Measurements from ENCODE around the gene PSMD12.
"Not testable (repeated sequence)": the region's sequence is repeated elsewhere in the genome, so short reads cannot be mapped to it uniquely, and the experiment has no call there.

The PSMD12 gene

DNA sequence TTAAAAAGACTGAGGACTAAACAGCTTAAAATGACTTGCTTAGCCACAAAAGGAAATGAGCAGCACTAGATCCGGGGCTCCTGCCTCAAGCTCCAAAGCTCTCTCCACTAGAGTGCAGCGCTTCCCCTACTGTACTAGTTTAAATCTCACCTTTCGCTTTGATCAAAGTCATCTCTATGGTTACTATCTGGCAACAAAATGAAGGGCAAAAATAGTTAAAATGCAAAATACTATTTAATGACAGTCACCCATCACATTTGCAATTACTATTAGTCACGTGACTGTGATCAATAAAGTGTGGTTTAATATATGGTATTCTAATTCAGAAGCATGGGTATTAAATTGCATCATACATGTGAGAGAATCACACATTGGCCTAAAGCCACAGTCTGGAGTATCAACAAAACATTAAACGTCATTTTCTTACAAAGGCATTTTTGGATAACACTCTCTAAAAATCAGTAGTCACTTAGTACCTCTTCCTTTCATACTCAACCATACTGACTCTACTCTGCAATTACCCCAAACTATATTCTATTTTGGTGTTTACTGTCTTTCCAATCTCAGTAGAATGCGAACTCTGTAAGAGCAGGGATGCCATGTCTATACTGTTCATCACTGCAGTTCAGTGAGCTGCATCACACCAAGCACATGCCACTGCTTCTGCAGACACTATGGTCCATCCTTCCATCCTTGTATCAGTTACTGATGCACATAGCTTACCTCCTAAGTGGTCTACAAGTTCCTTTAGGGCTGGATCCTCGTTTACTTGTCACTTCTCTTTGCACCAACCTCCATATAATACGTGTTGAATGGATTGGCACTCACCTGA lies 6.2 kb downstream of the PSMD12 start:
- DNase-seq (ENCODE audit: low read depth in 2 of 3, low spot score in 1 of 3), result no peak

DNA sequence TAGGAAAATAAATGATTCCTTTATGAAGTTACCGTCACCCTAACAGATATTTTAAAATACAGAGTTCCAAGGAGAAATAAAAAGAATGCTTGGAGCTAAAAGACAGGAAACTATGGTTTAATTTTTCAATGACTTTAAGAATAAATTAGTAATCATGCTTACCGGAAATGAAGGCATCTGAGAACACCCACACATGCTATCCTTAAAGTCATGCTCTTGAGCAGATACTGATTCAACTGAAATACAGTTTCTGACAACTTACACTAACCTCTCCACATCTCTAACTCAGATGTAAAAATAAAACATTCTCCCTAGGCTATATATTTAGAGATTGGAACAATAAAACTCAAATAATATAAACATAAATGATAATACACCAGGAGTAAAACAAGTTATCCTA lies 7.8 kb downstream of the PSMD12 start:
- no peak for DNase-seq (ENCODE audit: low read depth in 2 of 3, low spot score in 1 of 3)

DNA sequence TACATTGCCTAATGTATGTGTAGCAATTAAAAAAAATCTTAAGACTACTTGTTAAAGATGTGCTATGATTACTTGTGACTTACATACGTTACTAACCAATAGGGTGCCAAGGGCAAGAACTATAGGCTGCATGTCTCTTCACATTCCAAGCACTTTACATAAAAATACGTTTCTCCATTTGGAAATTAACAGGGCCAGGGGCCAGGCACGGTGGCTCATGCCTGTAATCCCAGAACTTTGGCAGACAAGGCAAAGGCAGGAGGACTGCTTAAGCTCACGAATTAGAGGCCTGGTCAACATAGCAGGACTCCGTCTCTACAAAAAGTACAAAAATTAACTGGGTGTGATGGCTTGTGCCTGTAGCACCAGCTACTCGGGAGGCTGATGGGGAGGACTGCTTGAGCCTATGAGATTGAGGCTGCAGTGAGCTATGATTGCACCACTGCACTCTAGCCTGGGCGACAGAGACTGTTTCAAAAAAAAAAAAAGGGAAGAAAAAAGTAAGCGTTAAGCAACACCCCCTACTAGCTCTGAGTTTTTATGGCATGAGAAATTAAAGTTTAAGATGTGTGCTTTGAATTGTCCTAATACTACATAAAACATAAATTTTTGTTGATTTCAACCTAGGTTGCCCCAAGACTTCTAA lies 12.3 kb downstream of the PSMD12 start:
- DNase-seq (ENCODE audit: low read depth in 2 of 3, low spot score in 1 of 3), result no peak

DNA sequence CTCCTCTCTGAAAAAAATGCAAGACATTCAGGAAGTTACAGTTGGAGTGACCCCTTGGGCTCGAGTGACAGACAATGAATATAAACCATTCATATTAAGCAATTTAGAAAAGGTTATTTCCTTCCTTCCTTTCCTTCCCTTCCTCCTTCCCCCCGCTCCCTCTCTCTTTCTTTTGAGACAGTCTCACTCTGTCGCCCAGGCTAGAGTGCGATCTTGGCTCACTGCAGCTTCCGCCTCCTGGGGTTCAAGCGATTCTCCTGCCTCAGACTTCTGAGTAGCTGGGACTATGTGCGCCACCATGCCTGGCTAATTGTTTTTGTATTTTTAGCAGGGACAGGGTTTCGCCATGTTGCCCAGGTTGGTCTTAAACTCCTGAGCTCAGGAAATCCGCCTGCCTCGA lies 13.2 kb downstream of the PSMD12 start:
- DNase-seq (ENCODE audit: low read depth in 2 of 3, low spot score in 1 of 3), result no peak

DNA sequence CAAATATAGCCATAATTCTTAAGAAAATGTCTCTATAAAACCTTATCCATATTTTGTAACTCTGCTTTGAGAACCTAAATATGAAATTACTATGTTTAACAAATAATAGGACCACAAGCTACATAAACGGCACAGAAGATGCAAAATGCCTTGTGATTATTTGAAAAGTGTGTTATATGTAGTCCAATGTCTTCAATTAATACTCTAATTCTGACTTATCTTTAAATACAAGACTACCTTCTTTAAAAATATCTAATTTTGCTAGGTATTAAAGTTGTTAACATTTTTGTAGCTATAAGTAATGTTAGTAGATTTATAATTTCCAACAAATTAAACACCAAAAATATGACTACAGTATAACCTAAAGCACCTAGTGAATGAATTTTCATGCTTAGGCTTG lies 17.0 kb downstream of the PSMD12 start:
- DNase-seq (ENCODE audit: low read depth in 2 of 3, low spot score in 1 of 3), result no peak

DNA sequence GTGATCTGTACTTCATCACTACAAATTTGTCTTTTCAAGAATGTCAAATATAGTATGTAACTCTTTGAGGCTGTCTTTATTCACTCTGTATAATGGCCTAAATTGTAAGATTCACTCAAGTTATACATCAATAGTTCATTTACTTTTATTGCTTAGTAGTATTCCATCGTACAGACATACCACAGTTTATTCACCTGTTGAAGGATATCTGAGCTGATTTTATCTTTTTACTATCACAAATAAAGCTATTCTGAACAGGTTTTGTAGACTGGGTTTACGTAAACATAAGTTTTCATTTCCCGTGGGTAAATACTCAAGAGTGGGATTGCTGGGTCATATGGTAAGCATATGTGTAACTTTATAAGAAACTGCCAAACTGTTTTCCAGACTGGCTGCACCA lies 18.6 kb downstream of the PSMD12 start:
- DNase-seq (ENCODE audit: low read depth in 2 of 3, low spot score in 1 of 3), result no peak

DNA sequence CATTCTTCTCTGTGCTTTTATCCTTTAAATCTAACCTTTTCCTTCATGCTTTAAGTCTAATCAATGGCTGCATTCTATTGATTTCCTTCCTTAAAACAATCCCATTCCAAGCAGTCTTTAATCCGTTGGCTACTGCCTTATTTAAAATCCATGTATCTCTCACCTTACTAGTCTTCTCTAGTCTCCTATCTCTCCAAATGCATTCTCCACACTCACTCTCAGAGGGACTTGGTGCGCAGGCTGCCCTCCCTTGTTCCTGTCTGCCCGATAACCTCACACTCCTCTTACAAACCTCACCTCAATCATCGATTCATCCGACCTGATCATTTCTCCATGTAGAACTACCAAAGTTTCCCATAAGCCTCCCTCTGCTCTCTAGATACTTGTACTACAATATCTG lies 23.1 kb downstream of the PSMD12 start:
- no peak for DNase-seq (ENCODE audit: low read depth in 2 of 3, low spot score in 1 of 3)

DNA sequence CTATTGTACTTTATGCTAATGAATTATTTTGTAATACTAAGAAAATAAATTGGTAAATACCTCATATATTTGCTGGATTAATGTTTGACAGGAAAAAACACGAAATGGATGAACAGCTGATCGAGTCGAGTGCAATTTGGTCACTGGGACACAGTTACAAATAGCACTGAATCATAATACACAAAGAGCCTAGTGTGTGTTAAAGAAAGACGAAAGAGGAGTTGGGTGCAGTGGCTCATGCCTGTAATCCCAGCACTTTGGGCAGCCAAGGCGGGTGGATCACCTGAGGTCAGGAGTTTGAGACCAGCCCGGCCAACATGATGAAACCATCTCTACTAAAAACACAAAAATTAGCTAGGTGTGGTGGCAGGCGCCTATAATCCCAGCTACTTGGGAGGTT lies 28.0 kb downstream of the PSMD12 start:
- not testable (repeated sequence) for DNase-seq (ENCODE audit: low read depth in 2 of 3, low spot score in 1 of 3)

DNA sequence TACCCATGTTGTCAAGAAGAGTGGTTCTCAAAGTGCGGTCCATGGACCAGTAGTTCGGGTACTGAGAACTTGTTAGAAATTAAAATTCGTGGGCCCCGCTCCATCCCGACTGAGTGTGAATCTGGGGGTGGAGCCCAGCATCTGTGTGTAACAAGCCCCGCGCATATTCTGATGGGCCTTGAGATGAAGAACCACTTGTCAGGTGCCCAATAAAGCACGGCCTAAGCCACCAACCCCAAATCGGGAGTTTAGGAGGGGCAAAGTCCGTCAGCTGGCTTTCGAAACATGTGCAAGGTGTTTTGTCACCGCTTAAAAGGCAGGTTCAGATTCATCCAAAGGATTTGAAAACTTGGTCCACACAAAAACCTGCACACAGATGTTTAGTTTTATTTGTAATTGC lies 29.5 kb downstream of the PSMD12 start:
- DNase-seq (ENCODE audit: low read depth in 2 of 3, low spot score in 1 of 3), result no peak

DNA sequence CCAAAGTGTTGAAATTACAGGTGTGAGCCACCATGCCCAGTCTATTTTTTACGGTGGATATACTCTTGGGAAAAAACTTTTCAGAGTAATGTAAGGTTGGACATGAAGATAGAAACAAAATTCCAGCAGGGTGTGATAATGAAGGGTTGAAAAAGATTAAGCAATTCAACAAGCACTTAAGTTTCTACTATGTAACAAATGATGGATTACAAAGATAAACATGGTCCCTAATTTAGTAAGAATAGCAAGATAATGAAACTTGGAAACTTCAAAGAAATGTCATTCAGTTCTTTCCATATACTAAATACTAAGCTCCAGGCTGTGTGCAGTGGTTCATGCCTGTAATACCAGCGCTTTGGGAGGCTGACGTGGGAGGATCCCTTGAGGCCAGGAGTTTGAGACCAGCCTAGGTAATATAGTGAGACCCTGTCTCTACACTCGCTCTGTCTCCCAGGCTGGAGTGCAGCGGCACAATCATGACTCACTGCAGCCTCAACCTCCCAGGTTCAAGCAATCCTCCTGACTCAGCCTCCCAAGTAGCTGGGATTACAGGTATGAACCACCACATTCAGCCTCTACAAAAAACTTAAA lies 31.0 kb downstream of the PSMD12 start:
- no peak for DNase-seq (ENCODE audit: low read depth in 2 of 3, low spot score in 1 of 3)

DNA sequence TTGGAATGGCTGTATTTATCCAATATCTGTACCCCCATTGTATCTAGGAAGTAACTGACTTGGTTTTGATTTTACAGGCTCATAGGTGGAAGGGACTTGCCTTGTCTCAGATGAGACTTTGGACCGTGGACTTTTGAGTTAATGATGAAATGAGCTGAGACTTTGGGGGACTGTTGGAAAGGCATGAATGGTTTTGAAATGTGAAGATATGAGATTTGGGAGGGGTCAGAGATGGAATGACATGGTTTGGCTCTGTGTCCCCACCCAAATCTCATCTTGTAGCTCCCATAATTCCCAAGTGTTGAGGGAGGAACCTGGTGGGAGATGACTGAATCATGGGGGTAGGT lies 34.2 kb downstream of the PSMD12 start:
- not testable (repeated sequence) for DNase-seq (ENCODE audit: low read depth in 2 of 3, low spot score in 1 of 3)

DNA sequence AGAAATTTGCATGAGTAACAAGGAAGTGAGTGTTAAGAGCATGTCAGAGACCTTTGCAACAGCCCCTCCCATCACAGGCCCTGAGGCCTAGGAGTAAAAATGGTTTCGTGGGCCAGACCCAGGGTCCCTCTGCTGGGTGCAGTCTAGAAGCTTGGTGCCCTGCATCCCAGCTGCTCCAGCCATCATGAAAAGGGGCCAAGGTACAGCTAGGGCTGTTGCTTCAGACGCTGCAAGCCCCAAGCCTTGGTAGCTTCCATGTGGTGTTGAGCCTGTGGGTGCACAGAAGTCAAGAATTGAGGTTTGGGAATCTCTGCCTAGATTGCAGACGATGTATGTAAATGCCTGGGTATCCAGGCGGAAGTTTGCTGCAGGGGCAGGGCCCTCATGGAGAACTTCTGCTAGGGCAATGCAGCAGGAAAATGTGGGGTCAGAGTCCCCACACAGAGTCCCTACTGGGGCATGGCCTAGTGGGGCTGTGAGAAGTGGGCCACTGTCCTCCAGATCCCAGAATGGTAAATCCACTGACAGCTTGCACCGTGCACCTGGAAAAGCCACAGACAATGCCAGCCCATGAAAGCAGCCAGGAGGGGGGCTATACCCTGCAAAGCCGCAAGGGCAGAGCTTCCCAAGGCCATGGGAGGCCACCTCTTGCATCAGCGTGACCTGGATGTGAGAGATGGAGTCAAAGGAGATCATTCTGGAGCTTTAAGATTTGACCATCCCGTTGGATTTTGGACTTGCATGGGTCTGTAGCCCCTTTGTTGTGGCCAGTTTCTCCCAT lies 34.8 kb downstream of the PSMD12 start:
- not testable (repeated sequence) for DNase-seq (ENCODE audit: low read depth in 2 of 3, low spot score in 1 of 3)

DNA sequence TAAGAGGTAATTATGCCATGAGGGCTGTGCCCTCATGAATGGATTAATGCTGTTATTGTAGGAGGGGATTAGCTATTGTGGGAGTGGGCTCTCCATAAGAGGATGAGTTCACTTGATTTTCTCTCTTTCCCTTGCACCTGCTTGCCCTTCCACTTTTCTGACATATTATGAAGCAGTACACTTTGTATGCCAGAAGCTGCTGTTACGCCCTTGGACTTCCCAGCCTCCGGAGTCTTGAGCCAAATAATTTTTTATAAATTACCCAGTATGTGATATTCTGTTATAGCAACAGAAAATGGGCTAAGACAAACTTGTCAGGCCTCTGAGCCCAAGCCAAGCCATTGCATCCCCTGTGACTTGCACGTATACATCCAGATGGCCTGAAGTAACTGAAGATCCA lies 38.4 kb downstream of the PSMD12 start:
- DNase-seq (ENCODE audit: low read depth in 2 of 3, low spot score in 1 of 3), result no peak

DNA sequence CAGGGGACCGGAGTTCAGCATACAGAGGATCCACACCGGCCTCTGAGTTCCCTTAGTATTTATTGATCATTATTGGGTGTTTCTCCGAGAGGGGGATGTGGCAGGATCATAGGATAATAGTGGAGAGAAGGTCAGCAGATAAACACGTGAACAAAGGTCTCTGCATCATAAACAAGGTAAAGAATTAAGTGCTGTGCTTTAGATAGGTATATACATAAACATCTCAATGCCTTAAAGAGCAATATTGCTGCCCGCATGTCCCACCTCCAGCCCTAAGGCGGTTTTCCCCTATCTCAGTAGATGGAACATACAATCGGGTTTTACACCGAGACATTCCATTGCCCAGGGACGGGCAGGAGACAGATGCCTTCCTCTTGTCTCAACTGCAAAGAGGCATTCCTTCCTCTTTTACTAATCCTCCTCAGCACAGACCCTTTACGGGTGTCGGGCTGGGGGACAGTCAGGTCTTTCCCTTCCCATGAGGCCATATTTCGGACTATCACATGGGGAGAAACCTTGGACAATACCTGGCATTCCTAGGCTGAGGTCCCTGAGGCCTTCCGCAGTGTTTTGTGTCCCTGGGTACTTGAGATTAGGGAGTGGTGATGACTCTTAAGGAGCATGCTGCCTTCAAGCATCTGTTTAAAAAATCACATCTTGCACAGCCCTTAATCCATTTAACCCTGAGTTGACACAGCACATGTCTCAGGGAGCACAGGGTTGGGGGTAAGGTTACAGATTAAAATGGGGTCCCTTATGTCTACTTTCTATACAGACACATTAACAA lies 39.2 kb downstream of the PSMD12 start:
- DNase-seq (ENCODE audit: low read depth in 2 of 3, low spot score in 1 of 3), result not testable (repeated sequence)

DNA sequence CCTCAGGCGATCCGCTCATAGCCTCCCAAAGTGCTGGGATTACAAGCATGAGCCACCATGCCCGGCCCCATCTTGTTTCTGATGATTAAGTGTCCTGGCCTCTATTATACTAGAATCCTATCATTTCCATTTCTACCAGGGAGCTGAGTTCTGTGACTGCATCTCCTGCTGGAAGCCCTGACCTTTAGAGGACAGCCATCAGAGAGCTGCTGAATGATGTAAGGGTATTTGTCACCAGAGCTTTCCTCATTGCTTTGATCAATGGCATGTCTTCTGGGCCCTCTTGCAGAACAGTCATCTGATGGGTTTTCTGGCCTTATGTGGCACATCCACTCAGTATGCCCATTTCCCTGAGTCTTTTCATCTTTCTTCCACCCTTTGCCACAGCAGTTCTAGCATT lies 39.9 kb downstream of the PSMD12 start:
- DNase-seq (ENCODE audit: low read depth in 2 of 3, low spot score in 1 of 3), result no peak

DNA sequence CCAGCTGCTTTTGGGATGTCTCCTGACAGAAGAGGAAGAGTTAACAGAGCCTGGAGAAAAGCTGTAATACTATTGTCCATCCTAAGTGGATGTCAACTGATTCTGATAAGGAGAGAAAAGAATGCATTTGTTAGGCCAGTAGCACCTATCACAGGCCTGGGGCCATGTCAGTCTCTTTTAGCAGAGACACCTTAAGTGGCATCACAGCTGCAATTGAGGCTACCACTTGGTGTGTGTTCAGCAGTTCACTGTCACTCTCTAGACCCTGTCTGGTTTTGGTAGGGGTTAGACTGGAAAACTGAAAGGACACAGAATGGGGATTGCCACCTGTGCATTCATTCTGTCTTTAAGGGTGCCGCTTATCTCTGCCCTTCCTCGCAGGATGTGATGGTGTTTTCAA lies 42.0 kb downstream of the PSMD12 start:
- DNase-seq (ENCODE audit: low read depth in 2 of 3, low spot score in 1 of 3), result no peak

DNA sequence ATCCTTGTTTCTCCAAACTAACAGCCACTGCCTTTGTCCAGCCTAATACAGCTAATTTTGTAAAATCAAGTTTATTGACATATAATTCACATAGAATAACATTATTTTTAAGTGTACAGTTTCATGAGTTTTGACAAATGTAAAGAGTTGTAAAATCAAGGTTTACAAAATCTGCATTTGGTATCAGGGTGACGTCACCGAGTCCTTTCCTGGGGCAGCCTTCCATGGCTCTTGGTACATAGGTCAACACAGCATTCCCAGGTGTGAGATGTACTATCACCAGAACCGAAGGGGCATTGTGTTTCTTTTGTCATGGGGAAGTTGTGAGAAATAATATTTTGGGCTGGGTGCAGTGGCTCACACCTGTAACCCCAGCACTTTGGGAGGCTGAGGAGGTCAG lies 42.9 kb downstream of the PSMD12 start:
- DNase-seq (ENCODE audit: low read depth in 2 of 3, low spot score in 1 of 3), result no peak

DNA sequence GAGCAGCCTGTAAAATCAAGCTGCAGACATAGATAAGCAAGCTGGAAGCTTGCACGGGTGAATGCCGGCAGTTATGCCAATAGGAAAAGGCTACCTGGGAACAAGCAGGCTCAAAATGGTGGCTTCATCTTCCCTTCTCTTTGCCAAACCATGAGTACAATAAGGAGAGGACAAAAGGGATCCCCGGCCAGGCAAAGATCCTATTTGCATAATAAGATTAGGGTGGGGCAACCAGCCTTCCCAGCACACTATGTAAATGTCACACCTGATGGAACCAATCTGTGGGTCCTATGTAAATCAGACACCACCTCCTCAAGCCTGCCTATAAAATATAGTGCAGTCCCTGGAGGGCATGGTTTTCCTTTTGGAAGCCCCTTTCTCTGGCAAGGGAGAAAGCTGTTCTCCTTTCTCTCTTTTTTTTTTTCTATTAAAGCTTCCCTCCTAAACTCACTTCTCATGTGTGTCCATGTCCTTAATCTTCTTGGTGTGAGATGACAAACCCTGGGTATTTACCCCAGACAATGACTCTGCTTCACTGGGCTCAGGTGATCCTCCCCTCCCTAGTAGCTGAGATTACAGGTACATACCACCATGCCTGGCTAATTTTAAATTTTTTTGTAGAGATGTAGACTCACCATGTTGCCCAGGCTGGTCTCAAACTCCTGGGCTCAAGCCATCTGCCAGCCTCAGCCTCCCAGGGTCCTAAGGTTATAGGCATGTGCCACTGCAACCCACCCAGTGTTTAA lies 44.2 kb downstream of the PSMD12 start:
- DNase-seq (ENCODE audit: low read depth in 2 of 3, low spot score in 1 of 3), result no peak

DNA sequence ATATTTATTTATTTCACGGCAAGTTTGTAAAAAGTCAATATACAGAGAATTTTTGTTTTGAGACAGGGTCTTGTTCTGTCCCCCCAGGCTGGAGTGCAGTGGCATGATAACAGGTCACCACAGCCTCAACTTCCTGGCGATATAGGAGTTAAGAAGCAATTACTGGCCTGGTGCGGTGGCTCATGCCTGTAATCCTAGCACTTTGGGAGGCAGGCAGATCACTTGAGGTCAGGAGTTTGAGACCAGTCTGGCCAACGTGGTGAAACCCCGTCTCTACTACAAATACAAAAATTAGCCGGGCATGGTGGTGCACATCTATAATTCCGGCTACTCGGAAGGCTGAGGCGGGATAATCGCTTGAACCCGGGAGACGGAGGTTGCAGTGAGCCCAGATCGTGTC lies 44.9 kb downstream of the PSMD12 start:
- DNase-seq (ENCODE audit: low read depth in 2 of 3, low spot score in 1 of 3), result not testable (repeated sequence)

DNA sequence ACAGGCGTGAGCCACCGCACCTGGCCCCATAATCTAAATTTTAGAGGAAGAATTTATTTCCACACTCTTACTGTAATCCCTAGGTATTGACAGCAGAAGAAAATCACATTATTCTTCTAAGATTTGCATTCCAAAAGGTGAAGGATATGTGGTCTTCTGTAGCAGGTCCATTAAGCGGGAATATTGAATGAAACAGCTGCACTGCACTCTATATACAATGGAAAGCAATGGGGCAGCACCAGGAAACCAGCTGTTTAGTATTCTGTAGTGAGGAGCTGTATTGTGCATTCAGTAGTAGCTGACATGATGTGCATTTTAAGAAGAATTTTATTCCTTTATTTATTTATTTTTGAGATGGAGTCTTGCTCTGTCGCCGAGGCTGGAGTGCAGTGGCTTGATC lies 49.6 kb downstream of the PSMD12 start:
- no peak for DNase-seq (ENCODE audit: low read depth in 2 of 3, low spot score in 1 of 3)

All from stimulated activated CD4-positive, alpha-beta T cell treated with anti-CD3 and anti-CD28 coated beads, Interleukin-12 subunit alpha, Interleukin-12 subunit beta, amount 100 ng/mL, for 48 hours (primary cell).